Smooth muscle cell (in vitro differentiated cells): ENCODE results near the gene SCLT1. TPM values are rescaled to one million over a fixed set of nuclear protein-coding genes. Genes with fewer than 3 reads are reported as not detected.

Experiments used
- DNase-seq: peaks from one replicate; lab custom pipeline; 2025; ENCODE audit not compliant: unreplicated experiment; lab: John Stamatoyannopoulos, UW
- H2AFZ ChIP-seq: fragments of 200-600 bp; sonication (generic); 2 replicates; pipeline ENCODE4 v1.6.0; 2016; ENCODE audit warnings: antibody characterized with exemption, low read depth, mild to moderate bottlenecking
- H3F3A ChIP-seq: fragments of 200-600 bp; sonication (generic); 2 replicates; pipeline ENCODE4 v1.6.0; 2017; ENCODE audit warnings: antibody characterized with exemption, low read depth
- H3K27ac ChIP-seq: fragments of 200-600 bp; sonication (generic); 2 replicates; pipeline ENCODE4 v1.5.1; 2016; ENCODE audit warnings: low read depth, mild to moderate bottlenecking
- H3K27me3 ChIP-seq: fragments of 200-600 bp; sonication (generic); 2 replicates; pipeline ENCODE4 v1.6.1; 2016; ENCODE audit warnings: low read depth, mild to moderate bottlenecking
- H3K36me3 ChIP-seq: fragments of 200-600 bp; sonication (generic); 2 replicates; pipeline ENCODE4 v1.5.1; 2016; ENCODE audit warnings: low read depth
- H3K4me1 ChIP-seq: fragments of 200-600 bp; sonication (generic); 2 replicates; pipeline ENCODE4 v1.5.1; 2016; ENCODE audit warnings: low read depth
- H3K4me2 ChIP-seq: fragments of 200-600 bp; sonication (generic); 2 replicates; pipeline ENCODE4 v1.6.0; 2016; ENCODE audit warnings: mild to moderate bottlenecking
- H3K4me3 ChIP-seq: fragments of 200-600 bp; sonication (generic); 2 replicates; pipeline ENCODE4 v1.5.1; 2016; ENCODE audit warnings: mild to moderate bottlenecking
- H3K79me2 ChIP-seq: fragments of 200-600 bp; sonication (generic); 2 replicates; pipeline ENCODE4 v1.6.0; 2016; ENCODE audit warnings: low read depth, mild to moderate bottlenecking
- H3K9ac ChIP-seq: fragments of 200-600 bp; sonication (generic); 2 replicates; pipeline ENCODE4 v1.6.0; 2016; ENCODE audit warnings: low read depth
- H3K9me3 ChIP-seq: fragments of 200-600 bp; sonication (generic); replicated peaks from 2 replicates; pipeline ENCODE4 v1.5.1; 2016; ENCODE audit warnings: low read depth
- H4K20me1 ChIP-seq: fragments of 200-600 bp; sonication (generic); 2 replicates; pipeline ENCODE4 v1.6.0; 2016; ENCODE audit warnings: low read depth
- WGBS: methylation state at CpG from one replicate; pipeline ENCODE4 v1.1.7; 2016; ENCODE audit warnings: low lambda C conversion rate; 5-methylcytosine and 5-hydroxymethylcytosine counted together
- polyA plus RNA-seq: library from polyadenylated mRNA; unstranded; fragments of >200 nt; fragmentation: Nextera tagmentation; extraction: Ambion mirVana; gene quantifications from 2 replicates; pipeline ENCODE4 v1.2.1, GENCODE V29; 2016
- total RNA-seq: library from RNA; depleted of rRNA; stranded (reverse); fragments of >200 nt; gene quantifications from 2 replicates; pipeline ENCODE4 v1.2.3, GENCODE V29; 2014
- TF ChIP-seq, protein P1 (sequence below): fragments of 200-600 bp; sonication (generic); IDR thresholded peaks from 2 replicates; pipeline ENCODE4 v1.5.1; 2017; ENCODE audit warnings: borderline replicate concordance, mild to moderate bottlenecking, antibody characterized with exemption; ENCODE audit not compliant: insufficient read depth, poor library complexity, severe bottlenecking

The SCLT1 gene
- total RNA-seq (10.2 and 10.4 TPM in 2 replicates), polyA plus RNA-seq (6.8 and 6.9 TPM in 2 replicates)

DNA sequence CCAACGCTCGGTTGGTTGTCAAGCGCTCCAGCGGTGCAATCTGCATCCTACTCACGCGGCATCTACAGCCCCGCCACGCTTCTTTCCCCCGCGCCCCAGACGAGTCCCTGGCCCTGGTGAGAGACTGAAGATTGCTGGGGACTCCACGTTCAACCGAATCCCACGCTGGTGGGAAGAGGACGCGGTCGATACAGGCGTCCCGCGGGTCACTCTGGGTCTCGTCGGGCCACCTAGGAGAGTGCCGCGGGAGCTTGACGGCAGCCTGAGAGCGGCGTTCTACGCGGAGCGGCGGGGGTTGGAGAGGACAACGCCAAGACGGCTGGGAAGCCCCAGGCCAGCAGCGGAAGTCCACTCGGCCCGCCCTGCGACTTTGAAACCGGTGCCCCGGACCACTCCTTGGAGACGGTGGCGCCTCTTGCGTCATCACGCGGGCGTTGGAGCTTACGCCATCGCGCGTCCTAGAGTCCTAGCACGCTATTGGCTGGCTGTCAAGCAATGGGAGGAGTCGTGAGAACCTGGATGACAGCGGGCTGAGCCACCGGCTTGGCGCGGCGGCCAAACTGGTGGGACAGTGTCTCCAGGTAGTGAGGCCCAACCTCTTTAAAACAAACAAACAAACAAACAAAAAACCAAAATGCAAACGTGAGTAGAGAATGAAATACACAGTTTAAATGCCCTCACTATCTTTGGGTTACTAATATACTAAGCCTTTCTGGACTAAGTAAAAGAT lies at the start of gene SCLT1:
Gene SCLT1 (minus strand): TSS at position 349 of the 730 bp plus-strand sequence. CDS start 436 bp downstream, outside the sequence.
- Histone ChIP-seq H3K4me3 (peak within 1 kb of the TSS; percentile 86), H3K9ac (peak within 1 kb of the TSS; percentile 96), H3K36me3 (no peaks in the 10 kb centered on the region), H3K4me1 (peaks cover 12% of the 10 kb centered on the region), H3K79me2 (peaks cover 43% of the 10 kb centered on the region), H3F3A (peaks cover 8% of the 10 kb centered on the region), H3K27me3 (no peaks in the 10 kb centered on the region), H3K4me2 (peak within 1 kb of the TSS; percentile 83), H3K9me3 (no peaks in the 10 kb centered on the region), H2AFZ (peak within 1 kb of the TSS; percentile 98), H4K20me1 (no peaks in the 10 kb centered on the region), H3K27ac (peak within 1 kb of the TSS; percentile 97)
- under 1% methylated on average over 55 of the region's 57 CpGs for WGBS
- DNase-seq = peak; percentile 89
- TF ChIP-seq, protein P1, sequence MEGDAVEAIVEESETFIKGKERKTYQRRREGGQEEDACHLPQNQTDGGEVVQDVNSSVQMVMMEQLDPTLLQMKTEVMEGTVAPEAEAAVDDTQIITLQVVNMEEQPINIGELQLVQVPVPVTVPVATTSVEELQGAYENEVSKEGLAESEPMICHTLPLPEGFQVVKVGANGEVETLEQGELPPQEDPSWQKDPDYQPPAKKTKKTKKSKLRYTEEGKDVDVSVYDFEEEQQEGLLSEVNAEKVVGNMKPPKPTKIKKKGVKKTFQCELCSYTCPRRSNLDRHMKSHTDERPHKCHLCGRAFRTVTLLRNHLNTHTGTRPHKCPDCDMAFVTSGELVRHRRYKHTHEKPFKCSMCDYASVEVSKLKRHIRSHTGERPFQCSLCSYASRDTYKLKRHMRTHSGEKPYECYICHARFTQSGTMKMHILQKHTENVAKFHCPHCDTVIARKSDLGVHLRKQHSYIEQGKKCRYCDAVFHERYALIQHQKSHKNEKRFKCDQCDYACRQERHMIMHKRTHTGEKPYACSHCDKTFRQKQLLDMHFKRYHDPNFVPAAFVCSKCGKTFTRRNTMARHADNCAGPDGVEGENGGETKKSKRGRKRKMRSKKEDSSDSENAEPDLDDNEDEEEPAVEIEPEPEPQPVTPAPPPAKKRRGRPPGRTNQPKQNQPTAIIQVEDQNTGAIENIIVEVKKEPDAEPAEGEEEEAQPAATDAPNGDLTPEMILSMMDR = no peak

DNA sequence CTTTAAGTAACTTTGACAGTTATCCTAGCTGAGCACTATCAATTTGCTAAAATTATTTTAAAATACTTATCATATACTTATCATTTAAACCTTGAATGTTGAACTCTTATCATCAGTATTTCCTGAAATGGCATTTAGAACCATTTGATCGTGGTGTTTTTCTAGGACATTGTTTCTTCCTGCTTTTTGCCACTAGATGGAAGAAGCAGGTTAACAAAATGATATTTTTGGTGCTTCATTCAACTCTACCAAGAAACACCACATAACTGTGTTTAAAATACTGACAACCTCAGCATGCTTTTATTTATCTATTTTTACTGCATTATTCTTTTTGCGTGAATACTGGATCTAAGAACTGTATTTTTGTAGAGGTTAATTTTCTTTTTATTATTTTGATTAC lies 47.2 kb upstream of the SCLT1 start:
- TF ChIP-seq, protein P1 = no peak
- Histone ChIP-seq H3K27me3 (no peaks in the 10 kb centered on the region), H3K9me3 (no peaks in the 10 kb centered on the region), H3K4me2 (no peak overlapping the region), H3K79me2 (no peaks in the 10 kb centered on the region), H3K4me3 (no peak overlapping the region), H2AFZ (no peak overlapping the region), H3K36me3 (no peaks in the 10 kb centered on the region), H3F3A (no peaks in the 10 kb centered on the region), H3K27ac (no peak overlapping the region), H3K4me1 (no peaks in the 10 kb centered on the region), H4K20me1 (no peaks in the 10 kb centered on the region), H3K9ac (no peak overlapping the region)
- 83% methylated on average over 2 of the region's 2 CpGs for WGBS
- DNase-seq = no peak

DNA sequence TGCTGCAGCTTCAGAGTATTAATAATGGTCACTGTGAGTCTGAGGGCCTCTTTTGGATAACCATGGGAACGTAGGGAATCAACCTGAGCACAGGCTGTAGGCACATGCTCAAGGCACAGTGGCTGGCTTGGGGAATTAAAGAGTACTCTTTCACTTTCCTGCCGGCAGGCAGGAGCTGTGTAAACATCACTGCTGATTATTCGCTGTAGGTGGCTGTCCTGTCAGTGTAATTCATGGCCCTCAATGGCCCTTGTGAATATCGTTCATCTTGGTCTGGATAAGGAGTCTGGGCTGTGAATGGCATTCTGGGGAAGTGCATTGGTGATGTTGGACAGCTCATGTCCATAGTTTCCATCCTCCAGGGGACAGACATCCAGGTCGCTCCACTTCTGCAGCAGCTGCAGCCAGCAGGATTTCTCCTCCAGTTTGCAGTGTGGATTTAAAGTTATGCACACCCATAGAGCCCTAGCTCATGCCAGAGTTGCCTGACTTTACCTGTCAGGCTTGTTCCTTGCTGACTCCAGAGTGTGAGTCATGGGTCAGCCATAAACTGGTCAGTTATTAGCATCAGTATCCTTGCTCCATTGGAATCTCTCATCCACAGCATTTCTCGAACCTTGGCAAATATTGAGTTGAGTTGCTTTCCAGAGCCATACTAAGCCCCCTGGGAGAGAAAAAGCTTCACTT lies 45.6 kb upstream of the SCLT1 start:
- Histone ChIP-seq H3K4me2 (no peak overlapping the region), H3K79me2 (no peaks in the 10 kb centered on the region), H2AFZ (no peak overlapping the region), H3K4me1 (no peaks in the 10 kb centered on the region), H3K9ac (no peak overlapping the region), H3F3A (no peaks in the 10 kb centered on the region), H3K4me3 (no peak overlapping the region), H3K9me3 (no peaks in the 10 kb centered on the region), H3K27ac (no peak overlapping the region), H3K27me3 (no peaks in the 10 kb centered on the region), H4K20me1 (no peaks in the 10 kb centered on the region), H3K36me3 (no peaks in the 10 kb centered on the region)
- 77% methylated on average over 6 of the region's 6 CpGs for WGBS
- DNase-seq = no peak
- TF ChIP-seq, protein P1 = no peak
